Measurements from ENCODE around the gene OR5K1.

The OR5K1 gene

GRCh38 chr3:98462901-98463300 lies at the start of gene OR5K1:
Gene OR5K1 (plus strand): TSS chr3:98463201. CDS start chr3:98469577, 6,376 bp downstream.
- no peak for DNase-seq

GRCh38 chr3:98432575-98432974 lies 30.4 kb upstream of the OR5K1 start:
- DNase-seq, result no peak

DNA sequence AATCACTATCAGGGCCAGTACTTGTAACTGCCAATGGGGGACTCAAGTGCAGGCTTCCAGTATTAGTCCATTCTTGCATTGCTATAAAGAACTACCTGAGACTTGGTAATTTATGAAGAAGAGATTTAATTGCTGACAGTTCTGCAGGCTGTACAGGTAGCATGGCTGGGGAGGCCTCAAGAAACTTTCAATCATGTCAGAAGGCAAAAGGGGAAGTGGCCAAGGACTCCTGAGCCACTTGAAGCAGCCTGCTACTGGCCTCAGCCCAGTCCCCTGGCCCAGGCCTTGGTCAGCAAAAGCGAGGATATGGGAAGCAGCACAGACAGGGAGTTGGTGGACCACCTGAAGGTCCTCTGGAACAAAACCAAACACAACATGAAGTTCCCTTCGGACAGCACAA lies 29.2 kb upstream of the OR5K1 start:
- no peak for DNase-seq

DNA sequence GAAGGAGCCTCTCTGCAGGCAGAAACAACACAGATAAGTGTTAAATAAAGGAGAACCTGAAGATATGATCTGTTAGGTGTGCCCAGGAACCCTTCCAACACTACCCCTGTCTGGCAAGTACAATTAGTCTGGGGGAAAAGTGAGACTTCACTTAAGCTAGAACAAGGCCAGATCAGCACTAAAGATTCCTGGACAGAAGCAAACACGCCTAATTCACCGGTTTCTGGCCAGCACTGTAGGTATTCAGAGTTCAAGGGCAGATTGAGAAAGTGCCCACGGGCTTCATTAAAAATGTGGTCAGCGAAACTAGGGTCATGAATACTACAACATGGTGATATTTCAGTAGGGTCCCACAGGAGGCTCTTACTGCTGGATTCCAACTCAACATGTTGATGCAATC lies 28.6 kb upstream of the OR5K1 start:
- no peak for DNase-seq

DNA sequence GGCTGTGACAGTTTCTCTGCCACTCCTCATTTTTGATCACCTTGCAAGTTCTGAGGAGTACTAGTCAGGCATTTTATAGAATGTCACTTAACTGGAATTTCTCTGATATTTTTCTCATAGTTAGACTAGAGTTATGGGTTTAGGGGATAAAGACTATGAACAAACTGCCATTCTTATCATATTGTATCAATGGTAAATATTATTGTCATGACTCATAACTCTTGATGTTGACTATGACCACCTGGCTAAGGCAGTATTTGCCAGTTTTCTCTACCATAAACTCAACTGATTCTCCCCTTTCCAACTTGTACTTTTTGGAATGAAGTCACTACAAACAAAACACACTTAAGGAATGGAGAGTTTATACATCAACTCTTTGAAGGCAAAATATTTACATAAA lies 22.7 kb upstream of the OR5K1 start:
- no peak for DNase-seq

- DNase-seq, result no peak
Measured at GRCh38 chr3:98445949-98446406, 17.0 kb upstream of the OR5K1 start.

GRCh38 chr3:98449606-98450193 lies 13.3 kb upstream of the OR5K1 start:
- DNase-seq, result no peak

GRCh38 chr3:98450372-98450771 lies 12.6 kb upstream of the OR5K1 start:
- no peak for DNase-seq

DNA sequence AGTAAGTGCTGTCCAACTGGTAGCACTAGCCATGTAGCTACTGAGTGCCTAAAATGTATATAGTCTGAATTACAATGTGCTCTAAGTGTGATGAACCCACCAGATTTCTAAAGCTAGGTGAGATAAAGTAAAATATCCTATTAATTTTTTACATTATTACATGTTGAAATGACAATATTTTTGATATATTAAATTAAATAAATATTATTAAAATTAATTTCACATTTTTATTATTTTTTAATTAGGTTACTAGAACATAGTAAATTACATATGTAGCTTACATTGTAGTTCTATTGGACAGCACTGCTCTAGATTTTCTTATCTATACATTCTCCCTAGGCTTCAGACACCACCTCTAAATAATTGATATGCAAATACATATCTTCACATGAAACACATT lies 9.2 kb upstream of the OR5K1 start:
- DNase-seq, result no peak

GRCh38 chr3:98454929-98455328 lies 8.1 kb upstream of the OR5K1 start:
- DNase-seq, result no peak

DNA sequence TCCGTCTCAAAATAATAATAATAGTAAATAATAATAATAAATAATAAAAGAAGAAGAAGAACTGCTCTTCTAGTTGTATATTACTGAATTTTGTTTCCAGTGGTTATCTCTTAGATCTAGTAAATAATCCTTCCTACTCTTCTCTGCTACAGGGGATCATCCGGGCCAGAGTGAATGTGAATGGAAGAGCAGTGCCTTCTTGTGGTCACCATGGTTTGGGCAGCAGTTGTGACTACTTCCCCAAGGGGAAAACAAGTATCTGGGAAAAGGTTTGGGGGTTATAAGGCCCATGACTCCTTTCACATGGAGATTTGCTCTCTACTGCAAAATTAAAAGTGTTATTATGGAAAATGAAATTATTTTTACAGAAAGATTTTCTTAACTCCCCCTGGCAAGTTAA lies 5.5 kb upstream of the OR5K1 start:
- no peak for DNase-seq

DNA sequence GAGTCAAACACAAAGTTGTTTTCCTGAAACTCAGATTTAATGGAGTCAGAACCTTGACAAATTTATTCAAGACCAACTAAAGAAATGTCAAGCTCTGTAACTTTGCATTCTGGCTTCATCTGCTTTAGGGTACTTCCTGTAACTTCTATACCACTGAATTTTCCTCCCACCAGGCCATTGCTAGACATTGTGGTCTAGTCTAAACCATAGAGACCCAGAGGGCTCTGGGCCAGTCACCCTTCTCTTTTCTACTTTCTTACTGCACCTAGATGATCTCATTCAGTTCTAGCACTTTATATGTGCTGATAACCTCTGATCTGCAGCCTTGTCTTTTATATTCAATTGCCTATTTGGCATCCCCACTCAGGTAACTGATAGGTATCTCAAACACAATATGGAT lies 2.8 kb upstream of the OR5K1 start:
- no peak for DNase-seq

GRCh38 chr3:98482717-98483482 lies 19.9 kb downstream of the OR5K1 start:
- peak; percentile 7 for DNase-seq

GRCh38 chr3:98483626-98484025 lies 20.6 kb downstream of the OR5K1 start:
- no peak for DNase-seq

GRCh38 chr3:98497381-98497780 lies 34.4 kb downstream of the OR5K1 start, which contains the start of gene OR5K2:
Gene OR5K2 (plus strand): TSS chr3:98497681. CDS start chr3:98497681, 0 bp downstream.
- no peak for DNase-seq

GRCh38 chr3:98500019-98500418 lies 37.0 kb downstream of the OR5K1 start:
- DNase-seq, result no peak

DNA sequence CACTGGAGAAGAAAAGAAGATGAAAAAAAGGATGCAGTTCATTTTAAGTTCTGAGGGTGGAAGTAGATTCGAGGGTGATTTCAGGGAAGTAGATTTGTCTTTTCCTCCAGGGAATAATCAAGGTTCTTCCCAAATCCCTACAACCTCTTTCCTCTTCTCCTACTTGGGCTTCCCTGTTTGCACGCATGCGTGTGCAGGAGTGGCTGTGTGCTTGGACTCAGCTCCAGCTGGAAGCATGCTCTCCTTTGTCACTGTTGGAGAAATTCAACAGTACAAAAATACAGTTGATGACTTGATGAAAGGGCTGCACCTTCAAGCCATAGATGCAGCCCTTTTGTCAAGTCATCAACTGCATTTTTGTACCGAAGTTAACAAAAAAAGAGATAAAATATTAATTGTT lies 38.3 kb downstream of the OR5K1 start:
- no peak for DNase-seq

GRCh38 chr3:98501863-98502576 lies 39.0 kb downstream of the OR5K1 start:
- no peak for DNase-seq

GRCh38 chr3:98504539-98504938 lies 41.5 kb downstream of the OR5K1 start:
- no peak for DNase-seq

- DNase-seq, result no peak
Measured at GRCh38 chr3:98508582-98508981, 45.6 kb downstream of the OR5K1 start.

GRCh38 chr3:98512576-98512975 lies 49.6 kb downstream of the OR5K1 start:
- DNase-seq, result no peak

DNA sequence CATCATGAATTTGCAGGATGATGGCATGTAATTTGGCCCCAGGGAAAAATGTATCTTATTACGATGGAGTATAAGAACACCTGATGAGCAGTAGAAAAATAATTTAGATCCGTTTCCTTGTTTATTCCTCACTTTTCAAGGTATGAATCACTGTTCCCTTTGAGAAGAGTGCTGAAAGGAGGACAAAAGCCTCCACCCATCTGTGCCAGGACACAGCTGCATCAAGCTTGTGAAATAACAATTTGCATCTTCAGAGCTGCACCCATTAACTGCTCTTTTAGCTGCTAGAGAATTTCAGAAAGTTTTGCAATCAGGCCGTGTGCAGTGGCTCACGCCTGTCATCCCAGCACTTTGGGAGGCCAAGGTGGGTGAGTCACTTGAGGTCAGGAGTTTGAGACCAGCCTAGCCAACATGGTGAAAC lies 50.1 kb downstream of the OR5K1 start:
- DNase-seq, result no peak

GRCh38 chr3:98513736-98514135 lies 50.7 kb downstream of the OR5K1 start:
- DNase-seq, result no peak

GRCh38 chr3:98514948-98515347 lies 51.9 kb downstream of the OR5K1 start:
- no peak for DNase-seq
